Stimulated activated CD4-positive, alpha-beta T cell treated with anti-CD3 and anti-CD28 coated beads, TNF-alpha, amount 100 ng/mL, for 48 hours (primary cell): ENCODE measurements around the gene ADAMTS8.
"Not testable (repeated sequence)": the region's sequence is repeated elsewhere in the genome, so short reads cannot be mapped to it uniquely, and the experiment has no call there.

Source experiments
- DNase-seq, 3 donors: peaks; one replicate each; pipeline ENCODE4 v3.0.0-alpha.2; 2020; ENCODE audit warnings: low read depth in 3 of 3

ADAMTS8 gene

DNA sequence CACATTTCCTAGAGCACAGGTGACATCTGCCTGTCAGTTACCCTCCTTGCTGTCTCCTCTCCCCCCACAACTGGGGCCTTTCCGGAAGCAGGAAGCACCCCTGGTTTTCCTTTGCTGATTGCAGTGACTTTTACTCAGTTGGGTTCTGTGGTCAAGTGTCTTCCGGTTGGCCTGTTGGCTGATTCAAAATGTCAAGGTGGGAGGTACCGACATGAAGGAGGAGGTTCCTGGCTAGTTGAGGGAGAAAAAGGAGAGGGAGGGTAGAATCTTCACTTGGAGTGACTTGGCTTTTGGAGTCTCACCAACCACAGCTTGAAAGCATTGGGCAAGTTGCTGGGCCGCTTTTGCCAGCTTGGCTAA is 10.7 kb upstream of the ADAMTS8 start:
- no peak for DNase-seq

DNA sequence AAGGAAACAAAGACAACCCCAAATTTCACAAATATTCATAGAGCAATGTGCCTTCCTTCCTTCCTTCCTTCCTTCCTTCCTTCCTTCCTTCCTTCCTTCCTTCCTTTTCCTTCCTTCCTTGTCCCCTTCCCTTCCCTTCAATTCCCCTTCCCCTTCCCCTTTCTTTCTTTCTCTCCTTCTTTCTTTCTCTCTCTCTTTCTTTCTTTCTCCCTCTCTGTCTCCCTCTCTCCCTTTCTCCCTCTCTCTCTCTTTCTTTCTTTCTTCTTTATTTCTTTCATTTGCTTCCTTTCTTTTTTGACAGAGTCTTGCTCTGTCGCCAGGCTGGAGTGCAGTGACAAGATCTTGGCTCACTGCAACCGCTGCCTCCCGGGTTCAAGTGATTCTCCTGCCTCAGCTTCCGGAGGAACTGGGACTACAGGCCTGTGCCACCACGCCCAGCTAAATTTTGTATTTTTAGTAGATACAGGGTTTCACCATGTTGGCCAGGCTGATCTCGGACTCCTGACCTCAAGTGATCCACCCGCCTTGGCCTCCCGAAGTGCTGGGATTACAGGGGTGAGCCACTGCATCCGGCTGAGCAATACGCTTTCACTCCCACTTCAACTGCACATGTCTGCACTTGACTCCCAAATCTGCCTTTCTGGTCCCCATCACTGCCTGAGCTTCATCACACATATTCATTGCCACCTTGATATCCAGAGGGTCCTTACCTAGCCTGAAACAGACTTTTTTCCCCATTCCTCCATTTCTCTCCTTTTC is 10.2 kb upstream of the ADAMTS8 start:
- DNase-seq, result not testable (repeated sequence)

DNA sequence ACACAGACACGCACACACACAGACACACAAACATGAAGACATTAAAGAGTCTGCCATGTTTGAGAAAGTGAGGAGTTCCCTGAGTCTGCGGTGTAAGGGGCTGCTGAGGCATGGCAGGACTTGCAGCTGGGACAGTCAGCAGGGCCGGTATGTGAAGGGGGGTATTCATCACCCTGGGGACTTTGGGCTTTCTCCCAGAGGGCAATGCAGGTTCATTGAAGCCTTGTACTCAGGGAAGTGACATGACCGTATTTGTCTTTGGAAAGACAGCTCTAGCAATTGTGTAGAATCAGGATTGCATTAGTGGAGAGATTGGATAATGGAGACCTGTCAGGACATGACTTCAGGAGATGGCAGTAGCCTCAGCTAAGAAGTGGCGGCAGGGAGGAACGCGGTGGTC is 9.4 kb upstream of the ADAMTS8 start:
- DNase-seq, result no peak

DNA sequence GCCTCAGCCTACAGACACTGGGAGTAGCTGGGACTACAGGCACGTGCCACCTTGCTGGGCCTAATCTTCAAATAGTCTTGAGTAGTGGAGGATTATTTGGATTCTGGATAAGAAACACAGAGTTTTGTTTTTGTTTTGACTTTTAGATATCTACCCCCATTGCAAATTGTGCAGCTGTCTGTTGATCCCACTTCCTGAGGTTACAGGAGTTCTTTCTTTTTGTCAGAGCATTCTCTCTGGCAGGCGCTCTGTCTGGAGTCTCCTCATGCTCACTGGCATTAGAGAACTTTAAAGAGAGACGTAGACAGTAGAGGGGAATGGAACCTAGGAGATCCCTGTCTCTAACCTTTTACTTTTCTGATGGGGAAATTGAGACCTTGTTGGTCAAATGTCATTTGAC is 7.8 kb upstream of the ADAMTS8 start:
- DNase-seq, result no peak

DNA sequence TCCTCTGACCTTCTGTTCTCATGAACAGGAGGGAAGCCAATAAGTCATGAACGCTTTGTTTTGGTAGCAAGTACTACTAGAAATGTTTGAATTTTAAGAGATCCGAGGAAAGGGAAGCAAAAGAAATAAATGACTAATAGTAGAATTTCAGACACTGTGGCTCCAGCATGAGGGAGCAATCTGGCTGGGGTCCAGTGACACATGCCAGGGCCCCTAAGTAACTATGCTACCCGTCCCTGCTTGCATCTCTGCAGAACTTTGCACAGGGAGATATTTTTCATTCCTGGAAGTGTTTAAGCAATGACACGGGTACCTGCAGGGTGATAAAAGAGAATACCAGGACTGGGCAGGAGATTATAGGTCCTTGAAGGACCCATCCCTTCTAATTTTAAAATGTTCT is 7.3 kb upstream of the ADAMTS8 start:
- DNase-seq, result no peak

DNA sequence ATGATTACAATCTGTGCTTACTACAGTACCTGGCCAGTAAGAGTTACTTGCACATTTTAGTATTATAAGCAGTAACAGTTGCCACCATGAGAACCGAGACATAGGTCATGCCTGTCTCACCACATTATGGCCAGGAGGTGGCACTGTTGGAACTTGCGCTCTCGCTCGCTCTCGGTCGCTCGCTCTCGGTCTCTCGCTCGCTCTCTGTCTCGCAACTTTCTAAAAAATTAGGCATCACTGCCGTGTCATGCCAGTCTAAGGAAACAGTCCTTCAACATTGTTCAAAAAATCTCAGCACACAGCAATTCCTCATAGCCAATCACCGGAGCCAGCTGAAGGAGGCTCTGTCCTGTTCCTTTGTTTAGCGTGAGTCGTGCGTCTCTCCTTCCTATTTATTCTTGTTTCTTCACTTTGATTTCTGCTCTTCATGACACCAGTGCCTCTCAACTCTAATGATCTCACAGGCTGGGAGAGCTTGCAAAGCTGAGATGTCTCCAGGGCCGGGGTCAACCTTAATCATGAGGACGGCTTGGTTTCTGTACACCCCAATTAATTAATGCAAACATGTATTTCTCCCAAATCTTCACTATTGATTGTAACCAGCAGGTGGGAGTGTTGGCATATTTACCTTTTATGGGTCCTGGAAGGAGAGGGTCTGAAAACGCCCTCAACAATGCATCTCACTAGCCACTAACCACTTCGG is 6.3 kb upstream of the ADAMTS8 start:
- DNase-seq, result peak; percentile 20 to 45 (median 32)

DNA sequence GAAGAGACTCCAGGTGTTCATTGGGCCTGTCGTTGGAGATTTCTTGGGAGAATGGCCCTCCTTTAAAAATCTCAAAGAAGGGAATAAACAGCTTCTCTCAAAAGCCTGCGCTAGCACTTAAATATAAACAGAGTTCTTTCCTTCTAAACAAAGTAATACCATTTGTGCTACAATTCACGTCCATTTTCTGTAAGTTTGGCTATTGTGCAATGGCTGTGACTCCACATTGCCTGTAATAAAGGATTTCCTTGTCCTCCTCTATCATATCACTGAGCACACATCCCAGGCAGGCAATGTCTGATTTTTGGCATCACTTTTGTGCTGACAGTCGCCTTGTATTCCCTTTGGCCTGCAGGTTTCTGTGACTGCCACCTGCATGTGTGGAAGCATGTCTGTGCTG is 4.9 kb upstream of the ADAMTS8 start:
- DNase-seq, result no peak

DNA sequence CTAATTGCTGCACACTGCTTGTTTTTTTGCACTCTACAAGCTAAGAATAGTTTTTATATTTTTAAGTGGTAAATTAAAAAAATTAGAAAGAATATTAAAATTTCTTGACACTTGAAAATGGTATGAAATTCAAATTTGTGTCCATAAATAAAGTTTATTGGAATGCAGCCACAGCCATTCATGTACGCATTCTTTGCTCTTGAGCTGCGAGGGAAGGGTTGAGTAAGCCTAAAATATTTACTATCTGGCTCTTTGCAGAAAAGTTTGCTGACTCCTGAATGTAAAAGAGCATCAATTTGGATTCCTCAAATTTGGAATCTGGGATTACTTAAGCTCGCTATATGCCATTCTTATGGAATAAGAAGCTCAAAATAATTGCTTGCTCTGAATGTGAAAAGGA is 3.4 kb upstream of the ADAMTS8 start:
- DNase-seq, result no peak

DNA sequence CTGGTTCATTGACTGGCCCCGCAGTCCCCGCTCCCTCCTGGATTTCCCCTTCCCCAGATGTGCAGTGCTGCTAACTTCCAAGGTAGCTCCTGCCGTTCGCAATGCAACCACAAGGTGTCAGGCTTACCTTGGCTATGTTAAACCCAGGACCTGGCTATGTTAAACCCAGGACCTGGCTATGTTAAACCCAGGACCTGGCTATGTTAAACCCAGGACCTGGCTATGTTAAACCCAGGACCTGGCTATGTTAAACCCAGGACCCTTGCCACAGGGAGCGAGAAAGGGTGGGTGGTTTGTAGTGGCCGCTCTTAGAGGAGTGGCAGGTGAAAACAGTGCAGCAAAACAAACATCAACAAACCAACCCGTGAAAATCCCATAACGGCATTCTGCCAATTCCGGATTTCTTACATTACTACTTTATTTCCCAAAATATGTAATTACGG is 2.9 kb upstream of the ADAMTS8 start:
- peak; percentile 39 to 52 (median 42) for DNase-seq

DNA sequence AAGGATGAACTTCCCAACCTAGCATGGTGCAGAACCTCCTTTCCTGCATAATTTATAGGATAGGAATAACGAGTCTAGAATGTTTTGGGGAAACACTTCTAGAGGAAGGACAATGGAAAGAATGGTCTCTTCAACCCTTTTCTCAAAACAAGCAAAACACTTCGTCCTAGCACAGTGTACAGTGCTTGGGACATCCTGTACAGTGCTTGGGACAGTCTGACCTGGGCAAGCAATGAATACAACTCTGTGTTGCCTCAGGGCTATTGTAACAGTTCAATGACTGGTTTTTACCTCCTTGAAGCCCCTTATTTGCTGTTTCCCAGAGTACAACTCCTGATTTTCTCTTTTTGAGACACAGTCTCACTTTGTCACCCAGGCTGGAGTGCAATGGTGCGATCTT is 1.6 kb upstream of the ADAMTS8 start:
- no peak for DNase-seq

DNA sequence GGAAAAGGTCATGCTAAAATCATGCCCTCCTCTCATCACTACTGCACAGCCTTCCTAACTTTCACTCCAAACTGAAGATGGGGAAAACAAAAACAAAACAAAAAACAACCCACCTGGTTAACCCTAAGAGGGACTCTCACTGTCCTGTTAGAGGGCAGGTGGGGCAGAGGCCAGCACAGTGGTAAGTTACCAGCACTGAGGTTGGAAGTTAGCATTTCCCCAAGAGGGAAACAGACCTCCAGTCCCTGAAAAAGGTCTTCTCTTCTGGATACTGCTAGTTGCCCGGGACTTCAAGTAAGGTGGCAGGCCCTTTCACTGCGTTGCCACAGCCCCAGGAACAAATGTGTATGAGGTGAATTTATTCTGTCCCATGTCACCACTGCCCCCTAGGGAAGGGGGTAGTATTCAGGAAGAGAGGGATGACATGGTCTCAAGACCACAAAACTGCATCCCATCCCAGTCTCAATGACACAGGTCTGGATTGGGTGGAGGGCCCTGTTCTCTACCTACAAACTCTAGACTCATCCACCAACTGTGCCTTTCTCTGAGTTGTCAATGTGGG is 792 bp upstream of the ADAMTS8 start:
- no peak for DNase-seq

DNA sequence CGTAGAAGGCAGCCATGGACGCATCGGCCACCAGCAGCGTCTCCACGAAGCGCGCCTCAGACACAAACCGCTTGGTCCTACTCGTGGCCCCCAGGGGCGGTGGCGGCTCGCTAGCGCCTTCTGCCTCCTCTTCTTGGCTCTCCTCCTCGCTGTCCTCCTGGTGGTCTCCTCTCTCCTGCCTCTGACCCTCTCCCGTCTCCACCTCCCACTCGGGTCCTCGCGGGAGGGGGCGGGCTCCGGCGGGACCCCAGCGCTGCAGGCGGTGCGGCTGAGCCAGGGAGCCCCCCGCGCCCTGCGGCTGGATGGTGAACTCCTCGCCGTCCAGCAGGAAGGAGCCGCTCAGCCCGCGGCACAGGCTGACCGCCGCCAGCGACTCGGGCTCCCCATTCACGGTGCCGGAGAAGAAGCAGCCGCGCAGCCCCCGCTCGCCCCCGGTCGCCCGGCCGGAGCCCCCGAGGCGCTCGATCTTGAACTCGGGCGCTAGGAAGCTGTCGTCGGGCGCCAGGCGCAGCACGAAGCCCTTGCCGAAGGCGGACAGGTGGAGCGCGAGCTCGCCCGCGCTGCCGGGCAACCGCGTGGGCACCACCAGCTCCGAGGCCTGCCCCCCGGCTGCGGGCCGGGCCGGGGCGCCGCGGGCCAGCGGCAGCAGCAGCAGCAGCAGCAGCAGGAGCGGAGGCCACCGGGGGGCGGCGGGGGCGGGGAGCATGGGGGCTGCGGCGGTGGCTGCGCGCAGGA is 661 bp downstream of the ADAMTS8 start:
- no peak for DNase-seq

DNA sequence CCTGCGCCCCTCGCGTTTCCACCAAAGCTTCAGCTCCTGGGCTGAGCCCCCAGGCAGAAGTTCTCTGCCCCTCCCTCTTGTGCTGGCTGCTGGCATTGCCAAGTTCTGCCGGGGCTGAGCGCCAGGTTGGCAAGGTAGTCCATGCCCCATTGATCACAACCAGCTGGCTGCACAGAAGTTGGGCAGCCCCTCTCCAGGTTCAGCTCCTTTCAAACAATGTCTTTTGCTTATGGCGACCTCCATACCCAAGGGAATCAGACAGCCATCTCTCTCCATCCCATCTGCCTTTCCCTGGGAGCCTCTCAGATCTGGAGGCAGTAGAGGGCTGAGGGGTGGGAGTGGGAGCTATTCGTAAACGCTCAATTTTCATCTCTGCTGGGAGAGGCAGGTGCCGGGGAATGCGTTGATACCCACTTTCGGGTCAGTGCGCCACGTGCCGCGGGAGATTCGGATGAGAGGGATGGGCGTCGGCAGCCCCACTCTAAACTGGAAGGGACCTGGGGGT is 1.5 kb downstream of the ADAMTS8 start:
- no peak for DNase-seq

DNA sequence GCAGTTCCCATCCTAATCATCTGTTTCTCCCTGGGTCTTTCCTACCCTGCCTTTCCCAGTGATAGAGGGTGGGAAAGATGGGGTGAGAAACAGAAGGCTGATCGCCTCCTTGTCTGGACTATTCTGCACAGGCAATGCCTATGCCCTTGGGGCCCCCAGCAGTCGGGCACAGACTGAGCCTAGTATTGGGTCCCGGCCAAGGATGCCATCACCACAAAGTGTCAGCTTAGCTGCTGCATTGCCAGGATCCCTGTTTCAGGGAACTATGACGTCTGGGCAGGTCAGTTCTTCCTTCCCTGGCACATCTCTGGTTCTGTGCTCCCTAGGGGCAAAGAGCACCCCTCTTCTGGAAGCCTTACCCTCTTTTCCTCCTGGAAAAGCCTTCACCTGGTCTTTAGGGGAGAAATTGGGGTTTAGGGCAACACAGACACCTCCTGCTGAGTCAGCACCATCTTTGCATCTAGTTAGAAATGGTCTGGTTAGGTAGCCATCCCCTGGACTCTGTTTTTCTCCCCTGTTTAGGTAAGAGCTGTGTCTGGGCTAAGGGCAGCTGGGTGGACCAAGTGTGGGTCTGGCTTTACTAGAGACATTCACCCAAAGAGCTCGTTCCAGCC is 2.1 kb downstream of the ADAMTS8 start:
- DNase-seq, result no peak

DNA sequence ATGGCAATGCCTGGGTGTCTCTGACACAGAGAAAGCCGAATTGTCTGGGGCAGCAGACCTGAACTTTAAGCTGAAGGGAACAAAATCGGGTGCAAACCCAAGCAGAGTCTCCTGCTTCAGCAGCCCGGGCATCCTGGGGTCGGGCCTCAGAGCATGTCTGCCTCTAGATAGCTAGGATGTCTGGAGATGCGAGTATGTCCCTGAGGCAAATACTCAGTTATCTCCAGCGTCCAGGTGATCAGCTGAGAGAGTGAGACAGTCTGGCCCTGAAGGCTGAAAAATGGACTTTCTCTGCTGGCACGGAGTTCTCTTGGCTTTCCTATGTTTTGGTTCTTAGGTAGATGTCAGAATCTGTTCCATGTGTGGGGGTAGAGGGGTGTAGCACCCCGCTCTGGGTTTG is 3.3 kb downstream of the ADAMTS8 start:
- no peak for DNase-seq

DNA sequence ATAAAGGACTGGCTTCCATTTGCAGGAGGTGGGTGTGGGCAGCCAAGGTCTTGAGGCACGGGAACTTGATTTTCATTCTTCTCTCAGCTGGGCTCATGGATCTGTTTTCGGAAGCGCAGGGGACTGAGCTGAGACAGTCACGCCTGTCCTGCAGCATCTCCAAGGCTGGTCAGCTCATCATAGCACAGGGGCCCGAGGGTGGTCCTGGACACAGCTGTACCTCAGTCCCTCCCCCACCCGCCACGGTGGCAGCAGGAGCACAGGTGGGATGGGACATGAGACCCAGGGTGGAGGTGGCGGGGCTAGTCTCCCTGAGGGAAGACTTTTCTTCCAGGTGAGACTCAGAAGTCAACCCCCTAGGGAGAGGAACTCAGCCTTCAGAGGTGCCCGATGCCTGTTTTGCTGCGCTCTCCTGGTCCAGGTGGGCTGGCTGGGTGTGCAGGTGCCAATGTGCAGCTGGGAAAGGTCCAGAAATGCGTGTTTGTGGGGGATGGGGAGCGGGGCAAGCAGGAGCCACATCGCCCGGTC is 3.7 kb downstream of the ADAMTS8 start:
- DNase-seq, result no peak

DNA sequence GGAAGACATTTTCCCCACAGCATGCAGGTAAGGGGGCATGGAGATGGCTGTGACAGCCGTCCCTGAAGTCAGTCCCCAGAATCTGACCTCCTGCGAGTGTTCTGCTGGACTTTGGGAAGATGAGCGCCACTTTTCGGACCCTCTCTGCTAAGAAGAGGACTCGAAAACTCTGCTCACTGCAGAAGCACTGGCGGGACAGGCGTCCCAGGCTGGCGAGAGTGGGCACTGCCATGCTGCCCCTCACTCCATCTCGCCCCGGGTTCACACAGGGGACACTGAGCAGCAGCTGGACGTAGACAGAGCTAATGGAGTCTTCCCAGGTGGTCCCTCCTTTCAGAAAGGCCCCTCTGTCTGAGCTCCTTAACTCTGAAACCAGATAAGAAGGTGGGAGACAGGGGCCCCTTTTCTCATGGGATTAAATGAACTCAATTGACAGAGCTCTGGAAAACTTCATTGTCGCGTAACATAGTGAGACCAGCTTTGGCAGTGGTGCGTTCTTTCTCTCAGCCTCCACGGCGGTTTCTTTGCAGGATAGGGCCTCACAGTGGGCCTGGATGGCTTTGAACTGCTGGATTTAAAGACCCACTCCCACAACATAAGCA is 4.8 kb downstream of the ADAMTS8 start:
- no peak for DNase-seq

DNA sequence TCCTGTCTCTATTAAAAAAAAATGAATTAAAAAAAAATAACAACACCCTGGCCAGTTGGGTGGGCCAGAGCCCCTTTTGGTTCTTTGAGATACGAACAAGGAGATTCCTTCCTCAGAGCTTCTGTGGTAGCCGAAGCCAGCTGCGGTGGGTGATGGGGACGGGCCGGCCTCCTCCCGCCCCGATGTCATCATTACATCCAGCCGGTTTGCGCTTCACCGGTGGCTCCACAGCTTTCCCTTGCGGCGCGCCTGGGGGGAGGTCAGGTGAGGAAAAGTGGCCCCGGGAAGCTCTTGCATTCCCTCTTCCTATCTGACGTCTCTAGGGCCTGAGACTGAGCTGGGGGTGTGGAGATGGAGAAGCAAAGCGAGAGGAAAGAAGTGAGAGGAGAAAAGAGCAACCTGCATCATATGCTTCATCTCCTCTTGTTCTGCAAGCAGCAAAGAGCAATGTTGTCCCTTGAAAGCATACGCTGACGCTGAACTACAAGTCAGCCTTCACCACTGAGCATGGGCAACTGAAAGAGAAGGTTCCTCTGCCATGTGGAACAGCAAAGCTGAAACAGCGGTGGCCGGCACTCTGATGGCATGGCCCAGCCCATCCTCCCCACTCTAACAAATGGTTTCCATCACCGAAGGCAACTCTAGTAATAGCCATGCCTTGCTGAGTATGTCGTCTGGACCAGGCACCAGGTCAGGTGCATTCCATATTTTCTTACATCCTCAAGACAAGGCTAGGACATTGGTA is 6.0 kb downstream of the ADAMTS8 start:
- no peak for DNase-seq

DNA sequence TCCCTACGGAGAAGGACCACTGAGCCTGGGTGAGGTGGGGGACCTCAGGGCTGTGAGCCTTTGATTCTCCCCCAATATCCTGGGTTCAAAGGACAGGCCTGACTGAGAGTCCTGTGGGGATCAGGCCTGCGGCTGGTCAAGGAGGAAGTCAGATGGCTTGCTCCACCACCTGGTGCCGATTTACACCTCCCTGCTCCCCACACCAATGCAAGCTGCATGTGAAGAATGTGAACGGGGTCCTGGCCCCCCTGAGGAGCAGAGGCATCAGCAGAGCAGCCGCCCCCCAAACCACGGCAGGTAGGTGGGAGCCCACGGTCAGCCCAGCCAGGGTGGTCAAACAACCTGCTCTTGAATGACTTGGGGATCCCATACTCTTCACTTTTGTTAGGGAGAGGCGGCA is 6.7 kb downstream of the ADAMTS8 start:
- no peak for DNase-seq

DNA sequence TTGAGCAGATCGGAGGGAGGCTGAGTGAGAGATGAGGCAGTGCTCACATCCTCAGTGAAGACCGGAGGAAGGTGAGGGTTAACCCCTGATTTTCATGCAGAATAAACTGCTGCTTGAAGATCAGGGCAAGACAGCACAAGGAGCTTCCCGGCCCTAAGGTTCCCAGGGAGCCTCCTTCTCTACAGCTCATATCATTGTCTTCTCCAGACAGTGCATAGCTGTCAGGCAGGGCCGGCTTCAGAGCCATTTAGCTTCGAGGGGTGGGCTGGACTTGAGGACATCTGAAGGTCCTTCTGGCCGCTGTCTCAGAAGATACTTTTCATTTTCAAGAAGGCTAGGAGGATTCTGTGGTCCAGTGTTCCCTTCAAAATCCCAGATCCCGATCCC is 7.2 kb downstream of the ADAMTS8 start:
- DNase-seq, result no peak
